ENCODE measurements around the gene OLFM4.

The OLFM4 gene

DNA sequence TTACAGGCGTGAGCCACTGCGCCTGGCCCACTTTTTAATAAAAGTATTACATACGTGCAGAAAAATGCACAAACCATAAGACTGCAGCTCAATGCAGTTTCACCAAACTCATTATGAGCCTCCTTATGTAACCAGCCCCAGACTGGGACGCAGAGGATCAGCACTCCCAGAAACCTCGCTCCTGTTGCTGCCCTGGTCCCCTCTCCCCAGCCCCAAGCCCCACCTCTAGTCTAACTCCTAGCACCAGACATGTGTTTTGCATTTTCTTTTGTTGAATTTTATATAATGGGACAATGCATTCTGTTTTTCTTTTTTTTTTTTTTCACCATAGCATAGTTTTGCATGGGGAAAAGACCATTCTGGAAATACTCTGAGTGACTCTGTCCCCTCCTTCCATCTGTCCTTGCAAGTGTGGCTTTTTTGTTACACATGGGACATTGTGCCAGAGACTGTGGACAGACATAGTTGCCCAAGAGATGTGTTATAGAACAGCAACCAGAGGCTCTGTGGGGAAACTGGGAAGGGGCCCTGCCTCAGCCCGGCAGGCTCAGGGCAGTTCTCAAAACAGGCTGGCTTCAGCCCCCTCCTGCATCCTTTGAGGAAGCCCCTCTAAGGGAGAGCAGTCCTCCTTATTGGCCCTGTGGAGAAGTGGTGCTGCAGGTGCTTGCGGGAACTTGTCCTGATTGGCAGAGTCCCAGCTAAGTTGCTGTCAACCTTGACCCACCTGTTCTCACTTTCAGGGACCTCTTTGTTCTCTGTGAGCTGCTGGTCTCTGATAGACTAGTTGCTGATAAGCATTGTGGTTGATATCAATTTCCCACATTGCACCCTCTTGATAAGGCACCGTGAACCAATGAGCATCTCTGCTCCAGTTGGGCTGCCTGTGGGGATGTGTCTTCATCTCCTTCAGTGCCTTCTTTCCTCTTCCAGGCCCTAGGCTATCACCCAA is 13.8 kb upstream of the OLFM4 start:
- DNase-seq: no peak

DNA sequence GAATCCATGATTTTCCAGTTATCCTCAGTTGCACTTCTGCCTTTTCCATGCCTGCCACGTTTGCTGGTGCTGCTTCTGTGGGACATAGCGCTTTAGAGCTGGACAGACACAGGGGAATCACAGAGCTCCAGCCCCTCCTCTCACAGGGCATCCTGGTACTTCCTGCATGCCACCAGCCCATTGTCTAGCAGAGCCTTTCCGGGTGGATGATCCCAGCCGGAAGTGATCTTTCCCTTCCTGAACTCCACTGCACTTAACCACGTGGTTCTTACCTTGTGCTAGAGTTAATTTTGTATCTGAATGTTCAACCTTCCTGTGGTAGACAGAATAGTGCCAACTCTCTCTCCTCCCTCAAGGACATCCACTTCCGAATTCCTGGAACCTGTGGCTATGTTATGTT is 12.6 kb upstream of the OLFM4 start:
- DNase-seq: no peak

DNA sequence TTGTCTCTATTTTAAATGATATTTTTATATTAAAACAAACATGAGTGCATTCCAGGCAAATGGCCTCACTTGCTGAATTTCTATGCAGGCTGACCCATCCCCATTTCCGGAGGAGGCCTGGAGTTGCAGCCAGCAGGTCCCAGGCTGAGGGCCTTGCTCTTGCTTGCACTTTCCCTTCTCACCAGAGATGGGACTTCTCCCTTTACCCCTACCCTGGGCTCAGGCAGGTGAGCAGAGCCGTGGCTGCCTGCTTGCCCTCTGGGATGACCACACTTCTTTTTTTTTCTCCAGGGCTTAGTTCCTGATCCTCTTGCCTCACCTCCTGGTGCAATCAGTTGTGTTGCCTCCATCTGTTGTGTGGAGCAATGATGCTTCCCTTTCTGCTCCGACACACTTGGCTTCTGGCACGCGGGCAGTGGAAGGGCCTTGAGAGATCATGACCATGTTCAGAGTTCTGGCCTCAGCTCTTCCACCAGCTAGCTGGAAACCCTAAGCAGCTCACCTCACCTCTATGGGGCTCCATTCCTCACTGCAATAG is 11.1 kb upstream of the OLFM4 start:
- DNase-seq: no peak

DNA sequence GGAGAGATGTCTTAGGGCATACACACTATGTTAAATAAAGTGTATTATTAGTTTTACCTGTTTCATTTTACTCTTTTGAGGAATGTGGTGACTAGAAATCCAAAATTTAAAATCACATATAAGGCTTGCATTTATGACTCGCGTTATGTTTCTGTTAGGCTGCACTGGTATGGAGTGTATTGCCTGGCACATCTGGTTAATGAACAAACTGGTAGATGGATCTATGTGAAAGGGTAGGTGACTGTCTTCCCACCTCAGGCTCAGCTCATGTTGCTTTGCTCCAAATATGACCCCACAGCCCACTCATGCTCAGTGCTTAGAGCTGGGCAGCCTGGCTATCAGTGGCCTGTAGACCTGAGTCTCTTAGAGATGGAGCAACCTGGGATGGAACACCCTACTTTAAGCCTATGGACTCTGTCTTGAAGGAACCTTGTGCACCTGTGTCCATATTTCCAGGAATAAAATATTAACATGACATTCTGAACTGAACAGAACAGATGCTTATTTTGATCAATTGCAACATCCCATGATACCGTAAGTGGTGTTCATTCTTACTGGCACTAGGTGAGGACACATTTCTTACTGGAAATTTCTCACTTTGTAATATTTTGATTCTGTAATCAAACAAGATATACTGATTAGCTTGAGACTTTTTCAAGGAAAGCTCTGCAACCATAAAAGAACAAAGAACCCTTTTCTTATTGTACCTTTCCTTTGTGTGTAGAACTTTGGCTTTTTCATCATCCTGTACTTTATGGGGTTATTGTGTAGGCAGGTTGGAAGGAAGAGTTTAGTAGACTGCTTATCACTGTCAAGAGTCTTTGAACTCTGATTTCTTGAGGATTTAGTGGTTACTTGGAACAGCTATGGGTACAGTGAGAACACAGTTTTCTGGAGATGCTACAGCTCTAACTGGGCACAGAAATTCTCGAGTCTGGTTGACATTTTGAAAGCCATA is 9.6 kb upstream of the OLFM4 start:
- DNase-seq: no peak

DNA sequence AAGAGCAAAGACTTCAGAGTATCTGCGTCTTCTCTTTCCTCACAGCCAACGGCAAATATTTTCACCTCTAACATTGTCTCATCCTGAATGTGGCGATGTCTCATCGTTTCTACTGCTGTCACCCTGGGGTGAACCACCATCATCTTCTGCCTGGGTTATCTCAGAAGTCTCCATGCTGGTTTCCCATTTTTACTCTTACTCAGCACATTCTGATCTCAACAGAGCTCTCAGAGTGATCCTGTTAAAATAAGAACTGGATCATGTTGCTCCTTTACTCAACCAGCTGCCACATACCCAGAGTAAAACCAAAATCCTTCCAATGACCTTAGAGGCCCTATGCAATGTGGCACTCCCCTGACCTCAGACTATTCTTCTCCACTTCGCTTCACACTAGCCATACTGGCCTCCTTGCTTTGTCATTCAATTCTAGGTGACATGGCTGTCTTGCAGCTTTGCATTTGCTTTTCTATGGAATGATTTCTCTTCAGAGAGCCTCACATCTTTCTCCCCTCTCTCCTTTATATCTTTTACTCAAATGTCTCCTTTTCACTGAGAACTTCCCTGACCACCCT is 7.8 kb upstream of the OLFM4 start:
- no peak for DNase-seq

DNA sequence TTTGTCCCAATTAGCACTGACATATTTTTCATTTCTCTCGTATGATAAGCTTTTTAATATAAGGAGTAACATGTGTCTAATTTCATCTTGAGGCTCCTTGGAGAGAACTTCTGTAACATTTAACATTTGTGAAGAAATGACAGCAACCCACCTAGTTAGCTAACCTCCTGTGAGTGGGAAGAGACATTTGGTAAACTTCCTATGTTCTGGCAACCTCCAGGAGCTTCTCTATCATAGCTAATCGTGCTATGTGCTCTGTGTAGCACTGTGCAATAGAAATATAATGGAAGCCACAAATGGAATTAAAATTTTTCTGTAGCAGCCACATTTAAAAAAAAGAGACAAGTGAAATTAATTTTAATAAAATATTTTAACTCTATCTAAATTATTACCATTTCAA is 5.4 kb upstream of the OLFM4 start:
- DNase-seq: no peak

DNA sequence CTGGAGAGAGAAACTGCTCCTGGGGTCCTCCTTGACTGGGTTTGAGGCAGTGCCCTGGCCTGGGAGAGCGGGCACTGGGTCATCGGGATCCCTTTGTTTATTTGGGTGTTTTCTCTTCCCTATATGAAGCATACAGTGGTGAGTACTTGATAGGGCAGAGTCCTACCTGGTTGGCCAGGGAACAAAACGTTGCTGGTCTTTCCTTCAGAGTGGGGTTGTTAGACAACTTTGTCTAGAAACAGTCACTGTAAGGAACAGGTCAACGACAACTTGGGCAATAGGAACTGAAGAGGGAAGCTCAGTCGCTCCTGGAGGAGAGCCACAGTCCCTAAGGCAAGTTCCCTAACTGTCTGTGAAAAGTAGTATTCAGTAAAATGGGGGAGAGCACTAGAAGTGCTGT is 550 bp upstream of the OLFM4 start:
- DNase-seq: no peak

DNA sequence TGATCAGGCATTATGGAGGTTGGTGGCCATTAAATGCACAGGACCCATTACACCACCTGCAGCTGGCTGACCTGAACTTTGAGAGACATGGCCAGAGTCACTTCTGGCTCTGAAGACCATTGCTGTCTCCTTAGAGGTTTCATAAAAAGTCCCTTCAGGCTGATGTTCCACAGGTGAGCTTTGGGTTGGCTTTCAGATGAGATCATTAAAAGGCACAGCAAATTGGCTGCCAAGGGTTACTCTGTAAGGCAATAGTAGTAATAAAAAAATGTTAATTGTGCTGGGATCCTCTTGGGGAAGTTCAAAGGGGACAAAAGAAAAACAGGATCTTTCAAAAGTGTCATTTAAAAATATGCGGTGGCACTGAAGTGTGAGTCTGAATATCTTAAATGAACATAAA is 4.2 kb downstream of the OLFM4 start:
- no peak for DNase-seq

DNA sequence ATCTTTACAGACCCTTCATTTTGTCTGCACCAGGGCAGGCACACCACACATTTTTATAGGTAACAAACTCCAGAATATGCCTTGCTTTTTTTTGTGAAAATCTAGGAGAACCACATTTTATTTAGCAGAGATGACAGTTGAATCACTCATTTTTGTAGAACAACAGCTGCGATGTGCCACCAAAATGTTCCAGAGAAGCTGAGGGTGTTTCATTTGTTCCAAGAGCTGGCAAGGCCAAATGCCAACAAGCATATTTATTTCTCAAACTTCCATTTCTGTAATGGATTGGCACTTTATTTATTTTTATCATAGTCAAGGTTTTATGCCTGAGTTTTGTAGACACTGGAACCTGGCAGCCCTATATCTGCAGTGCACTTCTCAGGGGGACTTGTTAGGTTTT is 10.4 kb downstream of the OLFM4 start:
- no peak for DNase-seq

DNA sequence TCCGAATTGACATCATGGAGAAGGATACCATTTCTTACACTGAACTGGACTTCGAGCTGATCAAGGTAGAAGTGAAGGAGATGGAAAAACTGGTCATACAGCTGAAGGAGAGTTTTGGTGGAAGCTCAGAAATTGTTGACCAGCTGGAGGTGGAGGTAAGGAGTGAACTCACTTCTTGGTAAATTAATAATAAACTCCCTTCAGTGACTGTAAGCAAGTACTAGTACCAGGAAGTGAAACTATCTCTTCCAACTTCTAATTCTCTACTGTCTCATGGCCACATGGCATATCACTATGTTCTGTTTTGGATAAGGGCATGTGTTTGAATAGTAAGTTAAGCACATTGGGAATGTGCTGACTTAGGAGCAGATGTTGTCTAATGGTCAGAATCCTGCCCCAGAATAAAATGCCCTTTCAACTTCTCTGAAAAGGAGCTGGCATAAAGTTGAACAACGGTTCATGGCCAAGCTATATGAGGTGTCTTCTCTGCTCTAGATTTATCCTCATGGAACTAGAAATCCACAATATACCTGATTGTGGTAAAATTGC is 13.4 kb downstream of the OLFM4 start:
- no peak for DNase-seq

DNA sequence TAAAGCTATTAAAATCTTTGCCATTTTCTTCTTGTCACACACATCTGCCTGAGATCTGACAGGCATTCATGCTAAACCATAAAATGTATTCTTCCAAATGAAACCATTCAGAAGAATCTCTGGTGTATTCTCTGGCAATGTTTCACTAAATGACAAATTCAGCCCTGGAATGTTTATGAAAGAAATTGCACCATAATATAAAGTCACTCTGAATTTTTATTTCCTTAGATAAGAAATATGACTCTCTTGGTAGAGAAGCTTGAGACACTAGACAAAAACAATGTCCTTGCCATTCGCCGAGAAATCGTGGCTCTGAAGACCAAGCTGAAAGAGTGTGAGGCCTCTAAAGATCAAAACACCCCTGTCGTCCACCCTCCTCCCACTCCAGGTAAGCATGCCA is 14.3 kb downstream of the OLFM4 start:
- no peak for DNase-seq

DNA sequence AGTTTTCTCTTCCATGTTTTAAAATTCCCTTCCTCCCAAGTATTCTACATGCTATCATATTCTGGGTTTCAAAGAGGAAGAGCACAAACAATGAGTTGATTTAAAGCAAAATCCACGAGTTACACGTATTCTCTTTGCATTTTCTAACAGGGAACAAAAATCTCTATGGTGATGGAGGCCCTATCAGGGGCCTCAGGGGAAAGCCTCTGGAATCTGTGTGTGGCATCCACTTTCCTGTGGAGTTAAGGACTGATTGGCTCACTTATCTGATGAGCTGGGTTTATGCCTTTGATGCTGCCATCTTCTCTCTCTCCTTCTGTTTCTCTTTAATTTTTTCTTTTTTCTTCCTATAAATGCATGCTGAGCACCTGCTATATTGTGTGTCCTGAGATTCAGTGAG is 14.8 kb downstream of the OLFM4 start:
- DNase-seq: no peak

DNA sequence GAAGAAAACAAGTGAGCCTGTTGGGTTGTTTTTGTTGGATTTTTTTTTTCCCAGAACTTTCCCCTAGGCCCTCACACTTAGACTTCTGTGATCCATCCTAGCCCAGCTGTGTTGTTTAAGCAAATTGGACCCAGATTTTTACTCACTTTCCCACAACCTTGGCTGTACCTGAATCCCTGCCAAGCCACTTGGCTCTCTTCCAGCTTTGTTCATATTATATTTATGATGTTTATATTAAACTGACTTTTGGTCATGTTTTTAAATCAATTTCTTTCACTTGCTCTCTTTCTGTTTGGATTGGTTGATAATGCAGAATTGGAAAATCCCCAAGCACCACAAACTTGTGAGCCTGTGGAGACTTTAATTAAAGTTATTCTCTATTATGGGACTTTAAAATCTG is 16.6 kb downstream of the OLFM4 start:
- no peak for DNase-seq

DNA sequence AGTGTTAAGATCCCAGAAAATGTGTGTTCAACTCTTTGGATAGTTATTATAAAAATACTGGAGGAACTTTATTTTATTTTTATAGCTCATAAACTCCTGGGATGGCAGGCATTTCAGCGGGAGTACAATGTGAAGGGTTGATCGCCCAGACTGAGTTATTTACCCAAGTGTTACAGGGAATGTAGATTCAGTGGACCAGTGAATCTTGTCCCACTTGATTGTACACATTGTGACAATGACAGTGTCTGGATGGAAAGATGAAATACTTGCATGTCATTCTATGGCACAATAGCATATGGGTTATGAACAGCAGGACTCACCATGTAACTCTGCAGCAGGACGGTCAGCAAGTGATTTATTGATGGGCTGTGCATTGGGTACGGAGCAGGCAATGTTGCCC is 20.3 kb downstream of the OLFM4 start:
- DNase-seq: no peak

DNA sequence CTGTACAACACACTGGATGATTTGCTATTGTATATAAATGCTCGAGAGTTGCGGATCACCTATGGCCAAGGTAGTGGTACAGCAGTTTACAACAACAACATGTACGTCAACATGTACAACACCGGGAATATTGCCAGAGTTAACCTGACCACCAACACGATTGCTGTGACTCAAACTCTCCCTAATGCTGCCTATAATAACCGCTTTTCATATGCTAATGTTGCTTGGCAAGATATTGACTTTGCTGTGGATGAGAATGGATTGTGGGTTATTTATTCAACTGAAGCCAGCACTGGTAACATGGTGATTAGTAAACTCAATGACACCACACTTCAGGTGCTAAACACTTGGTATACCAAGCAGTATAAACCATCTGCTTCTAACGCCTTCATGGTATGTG is 21.5 kb downstream of the OLFM4 start:
- DNase-seq: no peak

DNA sequence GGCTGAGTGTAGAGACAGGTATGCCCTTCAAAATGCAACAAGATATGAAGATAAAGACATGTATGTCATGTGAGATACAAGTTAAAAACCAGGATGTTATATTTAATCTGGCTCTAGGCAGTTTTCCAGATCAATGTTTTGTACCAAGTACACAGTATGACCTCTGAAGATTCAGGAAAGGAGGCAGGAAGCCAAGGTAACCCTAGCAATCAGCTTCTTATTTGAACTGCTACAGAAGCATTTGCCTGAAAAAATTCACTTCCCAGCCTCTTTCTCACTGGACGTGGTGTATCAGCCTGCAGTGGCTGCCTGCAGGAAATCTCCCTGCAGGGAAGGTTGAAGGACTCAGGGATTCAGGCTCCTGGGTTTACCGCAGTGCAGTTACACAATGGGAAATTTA is 24.1 kb downstream of the OLFM4 start:
- no peak for DNase-seq

DNA sequence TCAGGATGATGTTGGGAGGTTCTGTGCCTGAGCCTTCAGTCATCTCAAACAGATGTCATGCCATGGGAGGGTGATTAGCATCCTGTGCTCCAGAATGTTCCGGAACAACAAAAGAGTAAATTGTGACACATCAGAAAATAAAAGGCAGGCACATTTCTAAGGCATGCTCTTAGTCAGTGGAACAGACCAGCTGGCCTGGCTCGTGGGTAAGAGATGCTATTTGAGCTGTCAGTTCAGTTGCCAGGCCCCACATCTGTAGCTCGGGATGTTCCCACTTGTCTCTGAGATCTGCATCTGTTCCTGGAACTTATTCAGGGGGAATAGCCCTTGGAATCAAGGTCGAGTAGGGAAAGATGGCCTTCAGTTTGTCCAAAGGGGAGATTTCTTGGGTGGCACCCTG is 26.0 kb downstream of the OLFM4 start:
- no peak for DNase-seq

DNA sequence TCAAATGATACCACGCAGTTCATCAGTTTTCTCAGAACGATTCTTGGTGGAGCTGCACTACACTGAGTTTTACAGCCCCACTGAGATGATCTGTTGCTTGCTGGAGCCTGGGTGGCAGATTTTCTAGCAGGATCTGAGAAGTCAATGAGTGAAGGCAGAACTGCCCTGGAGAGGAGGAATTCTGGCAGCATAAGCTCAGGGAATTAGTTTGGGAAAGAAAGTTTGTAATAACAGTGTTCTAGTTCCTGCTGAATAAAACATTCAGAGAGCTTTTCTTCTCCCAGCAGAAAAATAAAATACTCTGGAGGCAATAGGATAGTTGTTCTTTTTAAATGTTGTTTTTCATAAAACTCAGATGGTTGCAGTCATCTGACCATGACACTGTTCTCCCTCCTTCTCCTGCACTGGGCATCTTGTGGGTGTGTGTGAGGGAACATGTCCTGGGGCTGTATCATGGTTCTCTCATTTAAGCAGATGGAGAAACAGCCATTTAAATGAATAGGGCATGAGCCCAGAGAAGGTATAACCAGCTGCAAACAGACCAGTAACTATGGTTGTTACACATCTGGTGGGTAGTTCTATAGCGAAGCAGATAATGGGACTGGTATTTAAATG is 29.6 kb downstream of the OLFM4 start:
- no peak for DNase-seq

DNA sequence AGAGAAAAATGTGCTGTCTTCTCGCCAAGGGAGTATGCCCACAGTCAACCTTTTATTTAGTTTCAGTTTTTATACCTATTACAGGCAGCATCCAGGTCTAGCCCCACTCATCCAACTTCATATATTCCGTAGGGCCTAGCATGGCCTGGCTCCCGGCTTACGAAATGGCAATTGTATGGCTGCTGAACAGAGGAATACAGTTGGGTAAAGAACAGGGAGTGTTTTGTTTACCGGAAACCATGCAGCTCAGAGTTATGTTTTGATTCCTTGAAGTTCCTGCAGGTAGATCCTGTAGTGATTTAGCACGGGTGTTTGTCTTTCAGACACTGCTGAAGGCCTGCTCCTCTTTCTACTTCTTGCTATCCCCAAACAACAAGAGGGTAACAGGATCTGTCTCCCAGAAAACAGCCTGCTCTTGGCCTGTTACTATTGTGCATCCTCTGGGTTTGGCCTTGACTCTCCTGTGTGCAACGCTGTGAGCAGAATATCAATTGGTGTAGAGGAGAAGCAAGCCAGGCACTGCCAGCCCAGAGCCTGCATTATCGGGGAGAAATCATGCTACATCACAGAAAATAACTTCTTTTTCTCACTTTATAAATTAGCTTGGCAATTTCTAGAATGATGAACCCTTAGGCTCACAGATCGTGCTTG is 32.4 kb downstream of the OLFM4 start:
- DNase-seq: no peak

DNA sequence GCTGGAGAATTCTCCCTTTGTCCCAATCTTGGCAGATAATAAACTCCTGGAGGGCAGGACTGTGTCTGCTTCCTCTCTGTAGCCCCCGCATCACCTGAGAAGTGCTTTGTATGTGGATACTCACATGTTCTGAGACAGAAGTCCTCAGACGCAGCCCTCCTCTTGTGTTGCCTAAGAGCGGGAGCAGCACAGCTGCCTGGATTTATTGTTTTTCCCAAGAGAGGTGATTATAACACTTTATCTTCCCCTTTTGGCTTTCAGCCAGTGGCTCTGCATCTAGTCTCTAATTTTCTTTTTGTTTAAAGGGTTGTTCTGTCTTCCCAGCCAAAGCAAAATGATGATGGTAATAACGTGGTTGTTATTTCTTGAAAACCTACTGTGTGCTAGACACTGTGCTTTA is 36.1 kb downstream of the OLFM4 start:
- DNase-seq: no peak

DNA sequence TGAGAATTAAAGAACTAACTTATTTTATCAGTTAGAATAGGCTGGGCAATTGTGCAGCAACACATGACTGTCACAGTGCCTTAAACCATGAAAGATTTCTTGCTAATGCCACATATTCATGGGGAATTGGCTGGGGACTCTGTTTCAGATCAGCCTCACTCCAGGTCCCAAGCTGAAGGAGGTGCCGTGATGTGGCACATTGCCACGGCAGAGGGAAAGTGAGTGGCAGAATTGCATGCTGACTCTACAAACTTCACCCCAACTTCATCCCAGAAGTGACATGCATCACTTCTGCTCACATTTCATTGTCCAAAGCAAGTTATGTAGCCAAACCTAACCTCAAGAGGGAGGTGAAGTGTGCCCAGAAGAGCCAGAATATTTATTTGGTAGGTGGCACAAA is 37.8 kb downstream of the OLFM4 start:
- DNase-seq: no peak
